ENCODE results near the gene SLC4A9.

DNA sequence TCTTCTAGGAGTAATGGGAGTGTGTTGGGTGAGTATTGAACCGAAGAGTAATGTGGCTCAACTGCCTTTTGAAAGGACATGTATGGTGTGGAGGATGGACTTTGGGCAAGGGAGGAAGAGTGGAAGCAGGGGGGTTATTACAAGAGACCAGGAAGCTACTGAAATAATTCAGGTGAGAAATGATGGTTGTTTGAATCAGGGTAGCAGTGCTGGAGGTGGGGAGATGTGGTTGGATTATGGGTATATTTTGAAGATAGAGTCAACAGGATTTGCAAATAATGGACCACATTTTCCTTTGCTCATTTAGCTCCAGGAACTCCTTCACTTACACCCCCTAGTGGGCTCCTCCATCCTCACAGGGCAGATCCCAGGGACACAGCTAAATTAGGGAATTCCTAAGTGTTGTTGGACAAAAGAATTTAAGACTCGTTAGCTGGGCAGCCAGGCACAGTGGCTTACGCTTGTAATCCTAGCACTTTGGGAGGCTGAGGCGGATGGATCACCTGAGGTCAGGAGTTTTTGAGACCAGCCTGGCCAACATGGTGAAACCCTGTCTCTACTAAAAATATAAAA is 1.2 kb upstream of the SLC4A9 start:
- TF ChIP-seq POLR2AphosphoS5 (IDR thresholded peaks at IDR 0.05), result no peak
- TF ChIP-seq, protein P1, sequence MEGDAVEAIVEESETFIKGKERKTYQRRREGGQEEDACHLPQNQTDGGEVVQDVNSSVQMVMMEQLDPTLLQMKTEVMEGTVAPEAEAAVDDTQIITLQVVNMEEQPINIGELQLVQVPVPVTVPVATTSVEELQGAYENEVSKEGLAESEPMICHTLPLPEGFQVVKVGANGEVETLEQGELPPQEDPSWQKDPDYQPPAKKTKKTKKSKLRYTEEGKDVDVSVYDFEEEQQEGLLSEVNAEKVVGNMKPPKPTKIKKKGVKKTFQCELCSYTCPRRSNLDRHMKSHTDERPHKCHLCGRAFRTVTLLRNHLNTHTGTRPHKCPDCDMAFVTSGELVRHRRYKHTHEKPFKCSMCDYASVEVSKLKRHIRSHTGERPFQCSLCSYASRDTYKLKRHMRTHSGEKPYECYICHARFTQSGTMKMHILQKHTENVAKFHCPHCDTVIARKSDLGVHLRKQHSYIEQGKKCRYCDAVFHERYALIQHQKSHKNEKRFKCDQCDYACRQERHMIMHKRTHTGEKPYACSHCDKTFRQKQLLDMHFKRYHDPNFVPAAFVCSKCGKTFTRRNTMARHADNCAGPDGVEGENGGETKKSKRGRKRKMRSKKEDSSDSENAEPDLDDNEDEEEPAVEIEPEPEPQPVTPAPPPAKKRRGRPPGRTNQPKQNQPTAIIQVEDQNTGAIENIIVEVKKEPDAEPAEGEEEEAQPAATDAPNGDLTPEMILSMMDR (IDR thresholded peaks at IDR 0.05), result peak in 3 of 7 experiments; percentile 13 to 20 (median 16)
- no peak for TF ChIP-seq POLR2A (IDR thresholded peaks at IDR 0.05)
